HEK293 (cell line): ENCODE data around the gene VLDLR.

Source experiments
- CTCF ChIA-PET: fragments of 350-600 bp; formaldehyde crosslinking; extraction: SDS; loops from one replicate; lab custom pipeline; 2021; ENCODE audit warnings: antibody characterized with exemption; lab: Yijun Ruan, JAX
- POLR2A ChIA-PET: fragments of 300-600 bp; formaldehyde crosslinking; extraction: SDS; loops from one replicate; lab custom pipeline; 2020; ENCODE audit warnings: antibody characterized with exemption, inconsistent platforms; lab: Yijun Ruan, JAX
- H3K27ac ChIP-seq: fragments of 200-500 bp; sonication (Bioruptor generic); 2 replicates; pipeline ENCODE4 v1.5.1; 2014; ENCODE audit warnings: low read depth, low read length, control low read depth, inconsistent platforms; ENCODE audit errors: extremely low read depth
- H3K36me3 ChIP-seq, 2 experiments: fragments of 200-500 bp in 1 of 2; sonication (Bioruptor generic) in 1 of 2; 1 replicate in 1 of 2; 2 replicates in 1 of 2; pipeline ENCODE4 v1.5.1; 2014 to 2017; ENCODE audit warnings: inconsistent platforms in 2 of 2, low read length in 2 of 2; ENCODE audit not compliant: control insufficient read depth in 2 of 2, insufficient read depth in 1 of 2
- H3K4me1 ChIP-seq: fragments of 200-500 bp; sonication (Bioruptor generic); 2 replicates; pipeline ENCODE4 v1.5.1; 2014; ENCODE audit warnings: mild to moderate bottlenecking, low read length, inconsistent platforms; ENCODE audit not compliant: control insufficient read depth, insufficient read depth
- H3K4me3 ChIP-seq: 2 replicates; pipeline ENCODE4 v1.5.1; 2011; ENCODE audit warnings: low read depth, mild to moderate bottlenecking, control low read depth, low read length, moderate library complexity
- H3K9me3 ChIP-seq: fragments of 200-500 bp; sonication (Bioruptor generic); 2 replicates; pipeline ENCODE4 v1.5.1; 2014; ENCODE audit warnings: low read depth, low read length, inconsistent platforms; ENCODE audit not compliant: control insufficient read depth, insufficient read depth
- BCL11A ChIP-seq: fragments of 450-650 bp; formaldehyde crosslinking; IDR thresholded peaks from 2 replicates; pipeline ENCODE4 v1.5.1; 2016; ENCODE audit warnings: low read depth, missing biosample characterization, missing genetic modification characterization
- GLI2 ChIP-seq: fragments of 450-650 bp; formaldehyde crosslinking; IDR thresholded peaks from 2 replicates; pipeline ENCODE4; 2017; ENCODE audit warnings: missing biosample characterization, missing genetic modification characterization, low read depth, borderline replicate concordance
- WT1 ChIP-seq: fragments of 450-650 bp; formaldehyde crosslinking; IDR thresholded peaks from 2 replicates; pipeline ENCODE4 v1.5.1; 2016; ENCODE audit warnings: missing biosample characterization, missing genetic modification characterization
- ZNF10 ChIP-seq: fragments of 450-650 bp; formaldehyde crosslinking; IDR thresholded peaks from 2 replicates; pipeline ENCODE4 v1.5.1; 2017; ENCODE audit warnings: missing biosample characterization, missing genetic modification characterization
- ZNF121 ChIP-seq: fragments of 450-650 bp; formaldehyde crosslinking; IDR thresholded peaks from 2 replicates; pipeline ENCODE4 v1.5.1; 2016; ENCODE audit warnings: missing biosample characterization, missing genetic modification characterization
- ZNF157 ChIP-seq: fragments of 450-650 bp; formaldehyde crosslinking; IDR thresholded peaks from 2 replicates; pipeline ENCODE4 v1.5.1; 2016; ENCODE audit warnings: missing biosample characterization, missing genetic modification characterization
- ZNF184 ChIP-seq: fragments of 450-650 bp; IDR thresholded peaks from 2 replicates; pipeline ENCODE4 v1.5.1; 2018; ENCODE audit warnings: missing biosample characterization, mild to moderate bottlenecking, missing genetic modification characterization
- ZNF214 ChIP-seq: fragments of 450-650 bp; formaldehyde crosslinking; IDR thresholded peaks from 2 replicates; pipeline ENCODE4 v1.5.1; 2017; ENCODE audit warnings: missing biosample characterization, mild to moderate bottlenecking, missing genetic modification characterization, borderline replicate concordance
- ZNF248 ChIP-seq: fragments of 450-650 bp; formaldehyde crosslinking; IDR thresholded peaks from 2 replicates; pipeline ENCODE4 v1.5.1; 2017; ENCODE audit warnings: missing biosample characterization, missing genetic modification characterization
- ZNF335 ChIP-seq: fragments of 450-650 bp; formaldehyde crosslinking; conservative IDR thresholded peaks from 2 replicates; pipeline ENCODE4 v1.5.1; 2016; ENCODE audit warnings: missing biosample characterization, missing genetic modification characterization
- ZNF37A ChIP-seq: fragments of 450-650 bp; IDR thresholded peaks from 2 replicates; pipeline ENCODE4 v1.5.1; 2018; ENCODE audit warnings: missing biosample characterization, missing genetic modification characterization
- ZNF404 ChIP-seq: fragments of 450-650 bp; formaldehyde crosslinking; IDR thresholded peaks from 2 replicates; pipeline ENCODE4 v1.5.1; 2017; ENCODE audit warnings: missing biosample characterization, missing genetic modification characterization
- ZNF423 ChIP-seq: fragments of 450-650 bp; formaldehyde crosslinking; IDR thresholded peaks from 2 replicates; pipeline ENCODE4 v1.5.1; 2016; ENCODE audit warnings: missing biosample characterization, missing genetic modification characterization
- ZNF549 ChIP-seq: fragments of 450-650 bp; IDR thresholded peaks from 2 replicates; pipeline ENCODE4 v1.5.1; 2018; ENCODE audit warnings: missing biosample characterization, missing genetic modification characterization, mild to moderate bottlenecking, inconsistent platforms, moderate library complexity
- ZNF558 ChIP-seq: fragments of 450-650 bp; formaldehyde crosslinking; IDR thresholded peaks from 2 replicates; pipeline ENCODE4 v1.5.1; 2016; ENCODE audit warnings: missing biosample characterization, missing genetic modification characterization
- ZNF585B ChIP-seq: fragments of 450-650 bp; formaldehyde crosslinking; IDR thresholded peaks from 2 replicates; pipeline ENCODE4 v1.5.1; 2016; ENCODE audit warnings: missing biosample characterization, missing genetic modification characterization
- ZNF596 ChIP-seq: fragments of 450-650 bp; IDR thresholded peaks from 2 replicates; pipeline ENCODE4 v1.5.0; 2018; ENCODE audit warnings: missing biosample characterization, mild to moderate bottlenecking, missing genetic modification characterization, moderate library complexity
- ZNF701 ChIP-seq: fragments of 450-650 bp; formaldehyde crosslinking; IDR thresholded peaks from 2 replicates; pipeline ENCODE4 v1.5.1; 2016; ENCODE audit warnings: missing biosample characterization, missing genetic modification characterization
- ZNF768 ChIP-seq: fragments of 450-650 bp; formaldehyde crosslinking; IDR thresholded peaks from 2 replicates; pipeline ENCODE4 v1.5.1; 2018; ENCODE audit warnings: missing biosample characterization, mild to moderate bottlenecking, missing genetic modification characterization
- TF ChIP-seq, protein P1 (sequence below): fragments of 450-650 bp; formaldehyde crosslinking; IDR thresholded peaks from 2 replicates; pipeline ENCODE4 v1.5.1; 2016; ENCODE audit warnings: missing biosample characterization, missing genetic modification characterization
- TF ChIP-seq, protein P2 (sequence below): fragments of 450-650 bp; formaldehyde crosslinking; IDR thresholded peaks from 2 replicates; pipeline ENCODE4 v1.5.1; 2017; ENCODE audit warnings: missing biosample characterization, missing genetic modification characterization
- TF ChIP-seq, protein P3 (sequence below): fragments of 450-650 bp; IDR thresholded peaks from 2 replicates; pipeline ENCODE4 v1.5.1; 2018; ENCODE audit warnings: missing biosample characterization, missing genetic modification characterization
- TF ChIP-seq, protein P4 (sequence below): fragments of 450-650 bp; formaldehyde crosslinking; IDR thresholded peaks from 2 replicates; pipeline ENCODE4 v1.5.1; 2016; ENCODE audit warnings: missing biosample characterization, missing genetic modification characterization

Gene VLDLR

DNA sequence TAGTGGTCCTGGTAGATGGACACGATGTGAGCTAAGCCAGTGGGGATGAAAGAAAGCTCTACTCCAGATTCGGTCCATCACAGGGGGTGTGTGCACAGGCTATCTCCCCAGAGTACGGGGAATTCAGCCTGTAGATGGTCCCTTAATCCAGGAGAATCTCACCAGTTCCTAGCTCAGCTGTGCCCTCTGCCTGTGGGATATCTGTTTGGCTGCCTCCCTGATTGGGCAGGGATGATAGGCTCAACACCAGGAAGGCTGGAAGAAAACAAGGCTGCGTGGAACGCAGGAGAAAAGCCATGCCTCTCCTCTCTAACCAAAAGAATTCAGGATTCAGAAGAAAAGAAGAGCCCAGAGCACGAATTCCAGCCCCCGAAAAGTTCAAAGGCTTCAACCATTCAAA lies 40.9 kb downstream of the VLDLR start:
- CTCF ChIA-PET = interaction anchor here (0.5 to 1.3 kb wide), 7 partner anchors 9 to 432 kb away, joined by 3 to 4 read pairs (median 3); no protein-coding TSS in a partner anchor
- POLR2A ChIA-PET = no interaction called here
- Histone ChIP-seq H3K4me1 (no peaks in the 10 kb centered on the region), H3K9me3 (no peaks in the 10 kb centered on the region), H3K36me3 (no peaks in the 10 kb centered on the region), H3K4me3 (no peak overlapping the region), H3K27ac (no peak overlapping the region)
- TF ChIP-seq ZNF121 (tag by site-specific recombination) = no peak
- no peak for TF ChIP-seq ZNF423 (tag by site-specific recombination)
- TF ChIP-seq WT1 (tag by site-specific recombination) = no peak
- TF ChIP-seq, protein P1, sequence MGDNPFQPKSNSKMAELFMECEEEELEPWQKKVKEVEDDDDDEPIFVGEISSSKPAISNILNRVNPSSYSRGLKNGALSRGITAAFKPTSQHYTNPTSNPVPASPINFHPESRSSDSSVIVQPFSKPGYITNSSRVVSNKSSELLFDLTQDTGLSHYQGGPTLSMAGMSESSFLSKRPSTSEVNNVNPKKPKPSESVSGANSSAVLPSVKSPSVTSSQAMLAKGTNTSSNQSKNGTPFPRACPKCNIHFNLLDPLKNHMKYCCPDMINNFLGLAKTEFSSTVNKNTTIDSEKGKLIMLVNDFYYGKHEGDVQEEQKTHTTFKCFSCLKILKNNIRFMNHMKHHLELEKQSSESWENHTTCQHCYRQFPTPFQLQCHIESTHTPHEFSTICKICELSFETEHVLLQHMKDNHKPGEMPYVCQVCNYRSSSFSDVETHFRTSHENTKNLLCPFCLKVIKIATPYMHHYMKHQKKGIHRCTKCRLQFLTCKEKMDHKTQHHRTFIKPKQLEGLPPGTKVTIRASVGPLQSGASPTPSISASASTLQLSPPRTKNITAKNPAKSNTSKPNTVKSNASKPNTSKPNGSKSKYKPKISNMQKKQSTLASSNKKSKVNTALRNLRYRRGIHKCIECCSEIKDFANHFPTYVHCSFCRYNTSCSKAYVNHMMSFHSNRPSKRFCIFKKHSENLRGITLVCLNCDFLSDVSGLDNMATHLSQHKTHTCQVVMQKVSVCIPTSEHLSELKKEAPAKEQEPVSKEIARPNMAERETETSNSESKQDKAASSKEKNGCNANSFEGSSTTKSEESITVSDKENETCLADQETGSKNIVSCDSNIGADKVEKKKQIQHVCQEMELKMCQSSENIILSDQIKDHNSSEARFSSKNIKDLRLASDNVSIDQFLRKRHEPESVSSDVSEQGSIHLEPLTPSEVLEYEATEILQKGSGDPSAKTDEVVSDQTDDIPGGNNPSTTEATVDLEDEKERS (tag by site-specific recombination) = no peak
- no peak for TF ChIP-seq BCL11A

DNA sequence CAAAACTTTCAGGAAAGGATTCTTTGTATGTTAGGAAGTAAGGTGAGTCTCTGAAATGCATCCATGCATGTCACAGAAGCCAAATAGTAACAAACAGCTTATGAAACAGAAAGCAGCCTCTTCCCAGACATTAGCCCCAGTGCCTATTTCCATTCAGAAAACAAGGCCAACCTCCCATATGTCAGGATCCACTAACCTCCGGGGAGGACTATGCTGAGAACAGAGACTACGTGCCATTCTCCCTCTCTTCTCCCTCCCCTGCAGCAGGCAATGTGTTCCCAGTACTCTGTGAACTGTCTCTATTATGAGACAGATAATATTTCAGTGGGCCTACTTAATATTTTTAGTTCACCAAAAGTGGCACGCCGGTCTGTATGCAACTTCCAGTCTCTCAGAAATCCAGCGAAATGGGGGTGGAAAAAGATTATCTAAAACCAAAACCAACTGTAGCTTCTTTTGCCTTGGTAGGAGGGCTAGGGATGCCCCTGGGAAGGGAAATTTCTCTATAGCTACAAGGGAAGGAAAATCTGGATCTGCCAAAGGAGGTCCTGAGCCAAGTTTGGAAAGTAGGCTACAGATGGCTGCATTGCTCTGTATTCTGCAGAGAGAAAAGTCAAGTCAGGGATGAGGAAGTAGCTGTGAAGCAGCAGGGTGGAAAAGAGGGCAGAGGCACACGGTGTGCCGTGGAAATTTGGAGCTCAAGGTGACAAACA lies 42.0 kb downstream of the VLDLR start:
- CTCF ChIA-PET = interaction anchor here (0.5 to 1.3 kb wide), 3 partner anchors 17 to 918 kb away, joined by 3 to 5 read pairs (median 4); no protein-coding TSS in a partner anchor
- Histone ChIP-seq H3K27ac (no peak overlapping the region), H3K36me3 (no peaks in the 10 kb centered on the region), H3K4me1 (no peaks in the 10 kb centered on the region), H3K4me3 (no peak overlapping the region), H3K9me3 (no peaks in the 10 kb centered on the region)
- POLR2A ChIA-PET = no interaction called here
- TF ChIP-seq ZNF184 (tag by site-specific recombination) (no peak), ZNF10 (tag by site-specific recombination) (no peak), ZNF214 (tag by site-specific recombination) (no peak), ZNF157 (tag by site-specific recombination) (no peak), ZNF335 (tag by site-specific recombination) (no peak), ZNF701 (tag by site-specific recombination) (no peak), GLI2 (tag by site-specific recombination) (no peak), ZNF404 (tag by site-specific recombination) (no peak), ZNF549 (no peak), ZNF768 (tag by site-specific recombination) (no peak), ZNF248 (no peak), ZNF37A (no peak), ZNF558 (tag by site-specific recombination) (no peak), ZNF596 (tag by site-specific recombination) (no peak), ZNF585B (tag by site-specific recombination) (no peak)
- TF ChIP-seq, protein P2, sequence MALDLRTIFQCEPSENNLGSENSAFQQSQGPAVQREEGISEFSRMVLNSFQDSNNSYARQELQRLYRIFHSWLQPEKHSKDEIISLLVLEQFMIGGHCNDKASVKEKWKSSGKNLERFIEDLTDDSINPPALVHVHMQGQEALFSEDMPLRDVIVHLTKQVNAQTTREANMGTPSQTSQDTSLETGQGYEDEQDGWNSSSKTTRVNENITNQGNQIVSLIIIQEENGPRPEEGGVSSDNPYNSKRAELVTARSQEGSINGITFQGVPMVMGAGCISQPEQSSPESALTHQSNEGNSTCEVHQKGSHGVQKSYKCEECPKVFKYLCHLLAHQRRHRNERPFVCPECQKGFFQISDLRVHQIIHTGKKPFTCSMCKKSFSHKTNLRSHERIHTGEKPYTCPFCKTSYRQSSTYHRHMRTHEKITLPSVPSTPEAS (tag by site-specific recombination) = no peak
- TF ChIP-seq, protein P3, sequence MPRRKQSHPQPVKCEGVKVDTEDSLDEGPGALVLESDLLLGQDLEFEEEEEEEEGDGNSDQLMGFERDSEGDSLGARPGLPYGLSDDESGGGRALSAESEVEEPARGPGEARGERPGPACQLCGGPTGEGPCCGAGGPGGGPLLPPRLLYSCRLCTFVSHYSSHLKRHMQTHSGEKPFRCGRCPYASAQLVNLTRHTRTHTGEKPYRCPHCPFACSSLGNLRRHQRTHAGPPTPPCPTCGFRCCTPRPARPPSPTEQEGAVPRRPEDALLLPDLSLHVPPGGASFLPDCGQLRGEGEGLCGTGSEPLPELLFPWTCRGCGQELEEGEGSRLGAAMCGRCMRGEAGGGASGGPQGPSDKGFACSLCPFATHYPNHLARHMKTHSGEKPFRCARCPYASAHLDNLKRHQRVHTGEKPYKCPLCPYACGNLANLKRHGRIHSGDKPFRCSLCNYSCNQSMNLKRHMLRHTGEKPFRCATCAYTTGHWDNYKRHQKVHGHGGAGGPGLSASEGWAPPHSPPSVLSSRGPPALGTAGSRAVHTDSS (tag by site-specific recombination) = no peak
- TF ChIP-seq, protein P4, sequence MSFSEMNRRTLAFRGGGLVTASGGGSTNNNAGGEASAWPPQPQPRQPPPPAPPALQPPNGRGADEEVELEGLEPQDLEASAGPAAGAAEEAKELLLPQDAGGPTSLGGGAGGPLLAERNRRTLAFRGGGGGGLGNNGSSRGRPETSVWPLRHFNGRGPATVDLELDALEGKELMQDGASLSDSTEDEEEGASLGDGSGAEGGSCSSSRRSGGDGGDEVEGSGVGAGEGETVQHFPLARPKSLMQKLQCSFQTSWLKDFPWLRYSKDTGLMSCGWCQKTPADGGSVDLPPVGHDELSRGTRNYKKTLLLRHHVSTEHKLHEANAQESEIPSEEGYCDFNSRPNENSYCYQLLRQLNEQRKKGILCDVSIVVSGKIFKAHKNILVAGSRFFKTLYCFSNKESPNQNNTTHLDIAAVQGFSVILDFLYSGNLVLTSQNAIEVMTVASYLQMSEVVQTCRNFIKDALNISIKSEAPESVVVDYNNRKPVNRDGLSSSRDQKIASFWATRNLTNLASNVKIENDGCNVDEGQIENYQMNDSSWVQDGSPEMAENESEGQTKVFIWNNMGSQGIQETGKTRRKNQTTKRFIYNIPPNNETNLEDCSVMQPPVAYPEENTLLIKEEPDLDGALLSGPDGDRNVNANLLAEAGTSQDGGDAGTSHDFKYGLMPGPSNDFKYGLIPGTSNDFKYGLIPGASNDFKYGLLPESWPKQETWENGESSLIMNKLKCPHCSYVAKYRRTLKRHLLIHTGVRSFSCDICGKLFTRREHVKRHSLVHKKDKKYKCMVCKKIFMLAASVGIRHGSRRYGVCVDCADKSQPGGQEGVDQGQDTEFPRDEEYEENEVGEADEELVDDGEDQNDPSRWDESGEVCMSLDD = no peak
- TF ChIP-seq, protein P1 (tag by site-specific recombination) = no peak
